GM15510 (cell line): ENCODE measurements around the gene OPTC.

Experiments
- POLR2A ChIP-seq: IDR thresholded peaks from 3 replicates; pipeline ENCODE4 v1.6.1; 2011; ENCODE audit warnings: borderline replicate concordance; ENCODE audit not compliant: insufficient read length; ENCODE audit errors: extremely low read depth

The OPTC gene

DNA sequence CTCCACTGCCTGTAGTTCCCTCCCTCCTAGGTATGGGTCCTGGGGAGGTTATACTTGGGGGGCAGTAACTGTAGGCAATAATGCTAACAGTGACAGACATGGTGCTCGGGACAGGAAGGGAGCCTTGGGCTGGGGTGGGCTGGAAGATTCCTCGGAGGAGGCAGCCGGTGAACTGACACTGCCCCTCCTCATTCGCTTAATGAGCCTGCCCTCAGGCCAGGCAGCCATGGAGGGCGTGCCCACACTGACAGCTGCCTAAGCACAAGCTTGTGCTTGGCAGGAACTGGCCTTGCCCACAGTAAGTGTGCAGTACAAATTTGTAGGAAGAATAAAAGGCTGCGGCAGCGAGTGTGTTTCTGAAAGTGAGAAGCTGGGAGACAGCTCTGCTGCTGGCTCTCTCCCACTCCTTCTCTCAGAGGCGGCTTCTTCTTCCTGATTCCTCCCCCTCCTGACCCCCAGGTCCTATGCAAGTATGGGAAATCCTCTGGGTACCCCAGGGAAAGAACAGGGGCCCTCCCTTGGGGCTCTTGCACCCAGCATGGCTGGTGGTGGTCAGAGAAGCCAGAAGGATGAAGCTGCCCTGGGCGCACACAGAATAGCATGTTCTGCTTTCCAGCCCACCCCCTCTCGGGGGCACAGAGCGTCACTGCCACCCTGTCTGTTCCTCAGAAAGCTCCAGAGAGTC, 23.6 kb downstream of the OPTC start:
- no peak for TF ChIP-seq POLR2A

DNA sequence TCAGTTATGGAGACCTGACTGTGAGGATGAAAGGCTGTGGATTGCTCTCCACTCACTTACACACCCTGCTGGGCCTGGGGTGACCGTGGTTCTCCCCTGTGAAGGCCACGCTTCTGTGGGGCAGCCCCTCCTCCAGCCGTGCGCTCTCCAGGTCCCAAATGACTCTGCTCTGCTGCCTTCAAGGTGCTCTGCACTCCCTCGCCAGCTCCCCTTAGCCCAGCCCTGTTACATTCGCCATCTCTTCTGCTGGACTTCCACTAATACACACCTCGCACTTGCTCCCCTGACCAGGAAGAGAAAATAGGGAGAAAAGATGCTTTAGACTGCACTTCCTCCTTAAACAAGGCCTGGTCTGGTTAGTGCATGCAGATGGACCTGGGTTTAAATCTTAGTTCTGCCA, 24.6 kb downstream of the OPTC start:
- no peak for TF ChIP-seq POLR2A

DNA sequence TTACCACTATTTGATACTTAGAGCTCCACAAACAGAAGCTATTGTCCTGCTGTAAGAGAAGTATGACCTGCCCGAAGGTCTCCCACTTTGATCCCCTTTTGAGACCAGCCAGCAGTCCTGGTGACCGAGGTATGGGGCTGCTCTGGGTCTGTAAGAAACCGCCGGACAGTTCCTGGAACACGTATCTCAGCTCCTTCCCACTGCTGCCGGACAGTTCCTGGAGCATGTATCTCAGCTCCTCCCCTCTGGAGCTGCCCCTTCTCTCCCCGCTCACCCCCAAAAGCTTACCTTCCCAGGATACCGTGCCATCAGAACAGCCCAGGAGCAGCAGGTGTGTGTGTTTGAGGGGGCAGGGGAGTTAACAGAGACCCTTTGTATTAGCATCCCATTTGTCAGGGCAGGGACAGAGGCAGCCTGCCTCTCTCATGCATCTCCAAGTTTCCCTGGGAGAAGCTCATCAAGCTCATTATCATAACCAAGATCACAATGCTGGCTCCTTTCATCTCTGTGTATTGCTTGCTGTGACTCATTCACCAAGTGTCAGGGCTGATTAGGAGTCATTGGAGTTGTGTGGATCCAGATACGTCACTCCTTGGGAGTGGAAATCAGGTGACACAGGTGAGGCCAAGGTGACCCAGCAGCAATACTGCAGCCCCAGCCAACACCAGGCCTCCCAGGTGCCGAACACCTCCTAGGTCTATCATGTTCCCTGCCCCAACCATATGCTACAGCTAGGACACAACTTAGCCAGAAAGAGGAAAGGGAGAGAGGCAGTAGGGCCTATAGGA, 25.3 kb downstream of the OPTC start:
- no peak for TF ChIP-seq POLR2A

DNA sequence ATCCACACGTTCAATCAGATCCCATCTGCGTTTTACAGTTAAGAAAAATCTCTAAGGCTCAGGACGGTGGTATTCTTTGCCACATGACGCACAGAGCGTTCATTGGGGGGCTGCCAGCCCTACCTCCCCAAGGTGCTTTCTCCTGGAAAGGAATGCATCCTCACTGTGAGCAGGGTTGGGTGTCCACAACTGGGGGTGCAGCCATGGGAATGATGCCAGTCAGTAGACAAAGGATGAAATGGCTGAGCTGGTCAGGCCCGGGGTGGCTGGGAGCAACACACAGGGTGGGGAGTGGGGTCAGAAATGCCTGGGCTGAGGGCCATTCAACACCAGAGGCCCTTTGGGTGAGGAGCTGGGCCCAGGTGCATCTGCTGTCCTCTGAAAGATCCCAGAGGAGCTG, 25.9 kb downstream of the OPTC start:
- TF ChIP-seq POLR2A: no peak

DNA sequence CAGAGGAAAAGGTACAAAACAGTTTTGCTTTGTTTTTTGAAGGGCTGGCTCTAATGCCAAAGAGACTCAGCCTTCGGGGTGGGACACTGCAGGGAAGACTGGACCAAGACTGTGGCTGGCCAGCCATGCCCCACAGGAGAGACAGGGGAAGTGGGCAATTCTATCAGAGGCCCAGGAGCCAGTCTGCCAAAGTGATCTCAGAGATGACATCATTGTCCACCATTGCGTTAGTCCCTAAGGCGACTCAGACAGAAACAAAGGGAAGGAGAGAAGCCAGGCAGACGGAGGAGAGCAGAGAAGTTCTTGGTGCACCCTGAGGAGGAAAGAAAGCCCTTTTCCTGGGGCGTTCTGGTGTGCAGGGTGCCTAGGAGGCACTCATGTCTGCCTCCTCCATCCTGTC, 26.4 kb downstream of the OPTC start:
- TF ChIP-seq POLR2A: no peak

DNA sequence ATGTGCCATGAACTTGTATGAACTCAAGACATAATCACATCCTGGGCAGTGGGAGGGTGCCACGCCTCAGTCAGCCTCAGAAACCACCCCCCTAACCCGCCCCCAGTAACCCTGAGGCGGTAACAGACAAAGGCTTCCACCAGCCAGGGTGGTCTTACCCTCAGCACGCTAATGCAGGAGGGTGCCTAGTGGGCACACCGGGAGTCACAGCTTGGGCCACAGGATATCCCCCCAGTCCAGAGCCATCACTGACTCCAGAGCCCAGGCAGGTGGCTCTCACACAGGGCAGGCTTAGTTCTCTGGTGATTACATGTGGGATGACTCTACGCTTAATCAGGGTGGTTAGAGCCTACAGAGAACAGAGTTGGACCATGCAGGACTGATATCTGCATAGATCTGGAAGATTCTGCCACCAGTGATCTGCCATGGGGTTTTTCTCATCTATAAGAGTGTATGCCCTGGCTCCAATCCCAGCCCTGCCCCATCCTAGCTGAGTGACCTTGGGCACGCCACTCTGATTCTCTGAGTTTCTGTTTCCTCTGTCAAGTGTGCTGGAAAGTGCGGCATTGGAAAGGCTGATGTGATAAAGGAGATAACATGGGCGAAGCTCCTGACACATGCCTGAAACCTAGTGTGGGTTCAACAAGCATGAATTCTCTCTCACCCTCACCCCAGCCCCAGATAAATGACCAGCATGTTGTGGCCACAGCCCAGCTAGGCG, 27.3 kb downstream of the OPTC start:
- no peak for TF ChIP-seq POLR2A

DNA sequence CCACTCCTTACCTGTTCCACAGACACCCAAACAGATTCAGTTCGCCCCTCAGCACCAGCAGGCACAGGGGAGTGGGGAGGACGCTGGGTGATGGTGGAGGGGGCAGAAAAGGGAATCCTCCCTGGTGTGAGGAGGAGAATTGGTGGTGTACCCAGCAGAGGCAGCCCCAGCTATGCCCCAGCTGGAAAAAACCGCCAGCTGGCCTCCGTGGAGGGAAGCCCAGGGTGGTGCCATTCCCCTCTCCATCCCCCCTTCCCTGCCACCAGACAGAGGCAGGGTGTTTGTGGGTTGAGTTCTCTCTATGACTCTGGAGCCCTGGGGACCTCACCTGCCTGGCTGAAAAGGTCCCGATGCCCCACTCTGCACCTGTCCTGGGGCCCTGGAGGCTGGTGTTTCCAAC, 27.9 kb downstream of the OPTC start:
- no peak for TF ChIP-seq POLR2A

DNA sequence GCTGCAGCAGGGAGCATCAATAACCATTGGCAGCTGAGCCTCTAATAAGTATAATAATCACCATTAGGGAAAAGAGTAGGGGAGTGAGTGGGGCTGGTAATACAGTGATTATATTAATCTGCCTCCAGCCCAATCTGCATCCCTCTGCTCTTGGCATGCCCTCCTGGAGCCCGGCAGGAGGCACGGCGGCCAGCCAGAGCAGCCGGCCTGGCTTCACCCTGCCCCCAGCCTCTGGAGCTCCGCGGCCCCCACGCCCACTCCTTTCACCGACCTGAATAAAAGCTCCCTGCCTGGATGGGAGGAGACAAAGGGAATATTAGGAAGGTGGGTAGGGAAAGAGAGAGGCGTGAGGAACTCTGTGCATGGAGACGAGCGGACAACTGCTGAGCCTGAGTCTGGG, 28.3 kb downstream of the OPTC start:
- no peak for TF ChIP-seq POLR2A

DNA sequence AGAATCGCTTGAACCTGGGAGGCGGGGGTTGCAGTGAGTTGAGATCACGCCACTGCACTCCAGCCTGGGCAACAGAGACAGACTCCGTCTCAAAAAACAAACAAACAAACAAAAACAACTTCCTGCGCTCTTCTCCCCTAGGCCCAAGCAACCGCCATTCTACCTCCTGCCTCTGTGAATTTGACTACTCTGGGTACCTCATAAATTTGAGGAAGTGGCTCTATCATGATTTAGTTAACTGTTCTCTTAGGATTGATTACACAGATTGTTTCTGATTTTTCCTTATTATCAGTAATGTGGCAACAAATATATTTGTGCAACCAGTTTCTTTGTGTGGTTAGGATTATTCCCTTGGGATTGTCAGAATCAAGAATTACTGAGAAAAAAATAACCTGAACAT, 29.7 kb downstream of the OPTC start:
- no peak for TF ChIP-seq POLR2A

DNA sequence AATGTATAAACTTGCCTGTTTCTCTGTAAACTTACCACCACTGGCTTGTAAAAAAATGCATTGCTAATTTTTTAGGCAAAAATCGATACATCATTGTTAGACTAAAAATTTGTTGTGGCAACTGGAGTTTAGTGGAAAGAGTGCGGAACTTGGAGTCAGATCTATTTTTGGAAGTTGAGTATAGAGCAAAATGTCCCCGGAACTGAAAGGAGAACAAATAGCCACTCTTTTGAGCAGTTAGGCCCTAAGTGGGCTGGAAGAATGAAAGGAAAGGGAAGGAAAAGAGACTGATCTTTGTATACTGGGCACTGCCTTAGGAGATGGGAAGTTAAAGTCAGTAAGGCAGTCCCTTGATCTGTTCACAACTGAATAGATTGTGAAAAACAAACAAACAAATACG, 30.2 kb downstream of the OPTC start:
- no peak for TF ChIP-seq POLR2A

DNA sequence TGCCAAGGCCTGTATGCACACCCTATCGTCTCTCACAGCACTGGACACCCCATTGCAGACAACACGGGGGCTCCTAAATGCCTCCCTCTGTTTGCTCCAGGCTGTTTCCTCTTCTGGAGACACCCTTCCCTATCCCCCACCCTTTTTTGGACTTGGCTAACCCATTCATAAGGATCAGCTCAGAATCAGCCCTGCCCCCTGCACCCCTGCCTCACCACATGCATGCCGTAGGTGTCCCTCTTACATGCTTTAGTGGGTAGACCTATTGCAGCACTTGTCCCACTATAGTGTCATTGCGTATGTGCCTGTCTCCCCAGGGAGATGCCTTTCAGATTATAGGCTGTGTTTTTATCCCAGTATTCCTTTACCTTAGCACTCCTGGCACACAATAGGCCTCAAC, 30.9 kb downstream of the OPTC start:
- no peak for TF ChIP-seq POLR2A

DNA sequence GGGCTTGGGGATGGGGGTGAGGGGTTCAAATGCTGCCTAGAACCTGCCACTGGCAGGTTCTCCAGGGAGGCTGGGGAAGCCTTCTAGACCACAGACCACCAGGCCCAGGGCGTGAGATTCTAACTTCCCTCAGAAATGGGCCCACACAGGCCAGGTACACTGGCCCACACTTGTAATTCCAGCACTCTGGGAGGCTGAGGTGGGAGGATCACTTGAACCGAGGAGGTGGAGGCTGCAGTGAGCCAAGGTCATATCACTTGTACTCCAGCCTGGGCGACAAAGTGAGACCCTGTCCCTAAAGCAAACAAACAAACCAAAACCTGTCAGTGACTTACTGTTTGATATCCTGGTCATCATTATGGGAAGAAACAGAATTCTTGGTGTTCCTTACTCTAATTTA, 31.7 kb downstream of the OPTC start:
- TF ChIP-seq POLR2A: no peak

DNA sequence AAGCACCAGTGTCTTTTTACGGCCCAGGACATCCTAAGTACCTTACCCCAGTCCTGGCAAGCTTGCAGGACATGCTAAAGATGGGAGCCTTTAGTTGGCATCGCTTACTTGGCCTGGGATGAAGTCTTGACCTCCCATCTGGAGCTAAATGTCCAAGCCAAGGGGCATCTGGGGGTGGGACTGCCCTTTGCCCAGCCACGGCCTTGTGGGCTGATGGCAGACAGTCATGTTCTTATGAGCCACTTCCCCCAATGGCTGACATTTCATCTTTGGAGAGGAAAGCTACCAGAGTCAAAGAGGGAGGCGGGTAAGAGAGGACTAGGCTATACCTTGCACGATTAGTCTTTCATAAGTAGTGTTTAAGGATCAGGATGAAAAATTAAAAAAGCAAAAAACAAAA, 32.2 kb downstream of the OPTC start:
- no peak for TF ChIP-seq POLR2A

DNA sequence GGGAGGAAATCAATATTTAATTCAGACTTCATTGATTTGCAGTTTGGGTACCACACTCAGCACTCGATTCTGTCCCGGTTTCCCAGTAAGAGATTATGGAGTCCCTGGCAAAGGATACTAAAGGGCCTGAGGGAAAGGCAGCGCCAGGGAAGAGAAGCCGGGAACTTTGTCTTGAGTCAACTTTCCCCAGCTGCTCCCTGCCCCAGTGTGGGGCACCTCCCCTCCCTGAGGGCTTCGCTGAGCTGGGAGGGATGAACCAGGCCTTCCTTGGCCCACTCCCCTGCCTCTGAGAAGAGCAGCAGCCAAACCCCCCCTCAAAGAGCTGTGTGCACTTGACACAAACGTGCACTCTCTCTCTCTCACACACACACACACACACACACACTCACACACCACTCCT, 32.6 kb downstream of the OPTC start:
- no peak for TF ChIP-seq POLR2A

DNA sequence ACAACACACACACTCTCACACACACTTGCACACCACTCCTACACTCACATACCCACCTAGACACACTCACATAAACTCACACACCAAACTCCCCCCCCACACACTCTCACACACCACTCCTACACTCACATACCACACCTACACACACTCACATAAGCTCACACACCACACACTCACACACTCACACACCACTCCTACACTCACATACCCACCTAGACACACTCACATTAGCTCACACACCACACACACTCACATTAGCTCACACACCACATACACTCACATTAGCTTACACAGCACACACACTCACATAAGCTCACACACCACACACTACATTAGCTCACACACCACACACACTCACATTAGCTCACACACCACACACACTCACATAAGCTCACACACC, 33.1 kb downstream of the OPTC start:
- no peak for TF ChIP-seq POLR2A

DNA sequence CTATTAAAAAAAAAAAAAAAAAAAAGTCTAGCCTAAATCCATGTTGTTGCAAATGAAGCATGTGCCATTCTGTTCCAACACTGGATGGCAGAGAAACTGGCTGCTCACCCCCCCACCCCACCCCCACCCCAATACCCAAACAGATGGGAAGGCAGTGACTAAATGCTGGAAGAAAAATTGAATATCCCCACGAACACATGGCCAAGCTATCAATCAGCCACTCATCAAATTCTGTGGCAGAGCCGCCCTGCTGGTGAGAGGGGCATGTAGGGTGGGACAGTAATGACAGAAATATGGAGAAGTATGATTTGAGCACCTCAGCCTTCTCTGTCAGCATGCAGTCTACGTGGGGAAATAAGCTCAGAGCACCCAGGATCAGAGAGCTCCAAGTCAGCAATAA, 34.1 kb downstream of the OPTC start:
- TF ChIP-seq POLR2A: no peak

DNA sequence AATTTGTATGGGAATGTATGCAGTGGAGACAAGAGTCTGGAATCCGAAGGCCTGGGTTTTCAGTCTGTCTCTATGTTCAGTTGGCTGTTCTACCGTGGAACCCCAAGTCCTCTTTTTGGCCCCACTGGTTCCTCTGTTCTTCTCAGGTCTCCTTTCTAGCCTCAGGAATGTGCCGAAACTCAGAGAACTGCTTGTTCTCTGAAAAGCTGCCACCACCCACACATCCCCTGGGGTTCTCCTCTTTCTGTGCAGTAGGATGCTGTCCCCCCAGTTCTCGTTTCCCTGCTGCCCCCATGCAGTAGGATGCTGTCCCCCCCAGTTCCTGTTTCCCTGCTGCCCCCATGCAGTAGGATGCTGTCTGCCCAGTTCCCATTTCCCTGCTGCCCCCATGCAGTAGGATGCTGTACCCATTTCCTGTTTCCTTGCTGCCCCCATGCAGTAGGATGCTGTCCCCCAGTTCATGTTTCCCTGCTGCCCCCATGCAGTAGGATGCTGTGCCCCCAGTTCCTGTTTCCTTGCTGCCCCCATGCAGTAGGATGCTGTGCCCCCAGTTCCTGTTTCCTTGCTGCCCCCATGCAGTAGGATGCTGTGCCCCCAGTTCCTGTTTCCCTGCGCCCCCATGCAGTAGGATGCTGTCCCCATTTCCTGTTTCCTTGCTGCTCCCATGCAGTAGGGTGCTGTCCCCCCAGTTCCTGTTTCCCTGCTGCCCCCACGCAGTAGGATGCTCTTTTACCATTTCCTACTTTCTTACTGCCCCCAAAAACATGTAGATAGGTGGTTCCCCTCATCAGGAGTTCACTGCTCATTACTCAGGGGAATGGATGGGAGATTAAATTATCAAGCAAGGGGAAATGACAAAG, 35.3 kb downstream of the OPTC start:
- TF ChIP-seq POLR2A: no peak
